Measurements from ENCODE around the gene SLC7A10.
"Not testable (repeated sequence)": the region's sequence is repeated elsewhere in the genome, so short reads cannot be mapped to it uniquely, and the experiment has no call there.

SLC7A10 gene

DNA sequence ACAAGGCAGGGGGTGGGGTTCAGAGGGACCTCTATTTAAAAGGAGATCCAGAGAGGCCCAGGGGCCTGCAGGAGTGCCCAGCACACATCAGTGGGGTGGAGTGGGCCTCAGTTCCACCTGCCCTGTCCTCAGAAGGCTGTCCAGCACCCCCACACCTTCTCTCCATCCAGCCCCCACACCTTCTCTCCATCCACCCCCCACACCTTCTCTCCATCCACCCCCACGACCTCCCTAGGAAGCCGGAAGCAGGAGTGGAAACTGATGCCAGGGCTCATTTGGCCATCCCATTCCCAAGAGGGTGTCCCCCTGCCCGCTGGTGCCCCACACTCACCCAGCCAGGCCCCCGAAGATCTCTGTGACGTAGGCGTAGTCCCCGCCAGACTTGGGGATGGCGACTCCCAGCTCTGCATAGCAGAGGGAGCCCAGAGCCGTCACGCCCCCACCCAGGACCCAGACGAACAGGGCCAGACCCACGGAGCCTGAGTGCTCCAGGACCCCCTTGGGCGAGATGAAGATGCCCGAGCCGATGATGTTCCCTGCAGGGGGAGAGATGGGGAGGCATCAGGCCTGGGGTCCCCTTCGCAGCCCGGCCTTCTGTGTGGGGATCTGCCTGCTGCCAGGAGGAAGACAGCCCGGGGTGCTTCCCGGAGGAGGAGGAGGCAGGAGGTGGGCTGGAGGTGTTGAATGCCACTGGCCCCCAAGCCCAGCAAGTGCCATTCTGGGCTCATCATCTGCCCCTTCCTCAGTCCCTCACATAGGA, 10.0 kb downstream of the SLC7A10 start:
- DNase-seq: no peak

GRCh38 chr19:33214596-33214995, 11.1 kb downstream of the SLC7A10 start:
- no peak for DNase-seq

DNA sequence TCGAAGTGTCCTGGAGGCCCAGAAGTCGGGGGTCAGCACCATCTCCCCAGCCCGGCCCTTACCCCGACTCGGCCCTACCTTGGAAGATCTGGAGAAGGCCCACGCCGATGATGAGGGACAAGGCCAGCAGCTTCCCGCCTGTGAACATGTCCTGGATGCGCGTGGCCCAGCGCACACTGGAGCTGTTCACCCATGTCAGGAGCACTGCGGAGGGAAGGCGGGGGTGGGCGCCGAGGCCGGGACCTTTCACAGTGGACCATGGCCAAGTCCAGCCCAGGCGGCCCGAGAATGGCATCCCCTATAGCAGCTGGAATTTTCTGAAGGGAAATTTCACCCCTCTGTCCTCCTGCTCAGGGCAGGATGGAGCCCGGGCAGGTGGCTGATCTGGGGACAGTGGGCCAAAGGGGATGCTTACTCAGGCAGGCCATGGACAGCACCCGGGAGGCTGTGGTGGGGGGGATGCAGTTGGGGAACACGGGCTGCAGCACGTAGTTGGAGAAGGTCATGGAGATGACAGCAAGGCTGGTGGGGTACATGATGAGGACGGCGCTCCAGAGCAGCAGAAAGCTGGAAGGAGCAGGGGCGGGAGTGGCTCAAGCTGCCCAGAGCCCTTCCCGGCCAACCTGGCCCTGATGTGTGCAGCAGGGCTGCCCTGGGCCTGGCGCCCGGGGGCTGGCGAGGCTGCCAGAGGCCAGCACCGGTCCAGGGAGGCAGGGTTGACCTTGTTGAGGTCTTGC, 13.0 kb downstream of the SLC7A10 start:
- no peak for DNase-seq

DNA sequence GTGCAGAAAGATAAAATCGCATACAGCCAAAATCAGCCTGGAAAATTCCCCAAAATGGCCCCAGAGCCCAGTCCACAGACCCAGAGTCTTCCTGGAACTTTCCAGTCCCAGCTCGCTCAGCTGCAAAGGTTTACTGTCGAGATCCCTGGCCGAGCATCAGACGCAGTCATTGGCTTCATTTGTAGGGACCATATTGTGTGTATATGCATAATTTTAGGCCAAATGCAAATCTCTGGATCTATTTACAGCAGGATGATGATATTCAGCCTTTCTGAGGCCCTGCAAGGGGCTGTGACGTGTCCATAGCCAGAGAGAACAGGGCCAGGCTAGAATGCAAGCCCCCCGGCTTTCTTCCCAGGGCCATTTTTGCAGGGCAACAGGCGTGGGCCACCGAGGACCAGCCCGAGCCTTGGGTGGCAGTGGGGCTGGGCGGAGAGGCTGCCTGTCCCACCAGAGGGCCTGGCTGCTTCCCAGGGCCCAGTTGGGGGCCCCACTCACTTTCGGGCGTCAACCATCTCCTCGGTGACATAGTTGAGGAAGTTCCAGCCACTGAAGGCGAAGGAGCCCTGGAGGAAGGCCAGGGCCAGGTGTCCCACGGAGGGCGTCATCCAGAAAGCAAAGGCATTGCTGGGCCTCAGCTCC, 13.7 kb downstream of the SLC7A10 start:
- no peak for DNase-seq

DNA sequence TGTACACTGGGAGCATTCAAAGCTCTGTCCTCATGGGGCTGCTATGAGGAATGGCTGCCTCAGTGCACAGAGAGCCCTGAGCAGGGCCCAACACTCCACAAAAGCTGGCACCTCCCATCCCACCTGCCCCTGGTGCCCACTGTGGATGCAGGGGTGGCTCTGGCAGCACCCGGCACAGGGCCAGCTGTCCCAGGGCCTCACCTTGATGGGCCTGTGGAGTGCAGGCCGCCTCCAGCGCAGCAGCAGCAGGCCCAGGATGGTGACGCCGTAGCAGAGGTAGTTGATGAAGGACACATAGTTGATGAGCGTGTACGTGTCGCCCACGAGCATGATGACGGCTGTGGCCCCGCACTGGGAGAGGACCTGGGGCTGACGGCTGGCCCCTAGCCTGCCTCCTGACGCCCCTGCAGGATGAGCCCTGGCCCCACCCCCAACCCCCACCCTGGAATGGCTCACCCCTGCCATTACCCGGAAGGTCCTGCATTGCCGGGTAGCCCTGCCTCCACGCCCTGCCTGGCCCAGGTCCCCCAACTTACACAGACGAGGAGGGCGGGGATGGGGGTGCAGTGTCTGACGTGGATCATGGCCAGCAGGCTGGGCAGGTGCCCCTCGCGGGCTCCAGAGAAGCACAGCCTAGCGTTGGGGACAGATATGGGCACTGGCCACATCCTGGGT, 15.2 kb downstream of the SLC7A10 start:
- no peak for DNase-seq

DNA sequence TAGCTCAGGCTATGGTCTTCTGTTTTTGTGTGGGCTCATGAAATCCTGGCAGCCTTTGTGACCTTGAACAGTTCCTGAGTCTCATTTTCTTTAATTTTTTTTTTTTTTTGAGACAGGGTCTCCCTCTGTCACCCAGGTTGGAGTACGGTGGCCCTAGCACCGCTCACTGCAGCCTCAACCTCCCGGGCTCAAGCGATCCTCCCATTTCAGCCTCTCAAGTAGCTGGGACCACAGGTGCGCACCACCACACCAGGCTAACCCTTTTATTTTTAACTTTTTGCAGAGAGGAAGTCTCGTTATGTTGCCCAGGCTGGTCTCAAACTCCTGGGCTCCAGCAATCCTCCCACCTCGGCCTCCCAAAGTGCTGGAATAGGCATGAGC, 15.8 kb downstream of the SLC7A10 start:
- not testable (repeated sequence) for DNase-seq

DNA sequence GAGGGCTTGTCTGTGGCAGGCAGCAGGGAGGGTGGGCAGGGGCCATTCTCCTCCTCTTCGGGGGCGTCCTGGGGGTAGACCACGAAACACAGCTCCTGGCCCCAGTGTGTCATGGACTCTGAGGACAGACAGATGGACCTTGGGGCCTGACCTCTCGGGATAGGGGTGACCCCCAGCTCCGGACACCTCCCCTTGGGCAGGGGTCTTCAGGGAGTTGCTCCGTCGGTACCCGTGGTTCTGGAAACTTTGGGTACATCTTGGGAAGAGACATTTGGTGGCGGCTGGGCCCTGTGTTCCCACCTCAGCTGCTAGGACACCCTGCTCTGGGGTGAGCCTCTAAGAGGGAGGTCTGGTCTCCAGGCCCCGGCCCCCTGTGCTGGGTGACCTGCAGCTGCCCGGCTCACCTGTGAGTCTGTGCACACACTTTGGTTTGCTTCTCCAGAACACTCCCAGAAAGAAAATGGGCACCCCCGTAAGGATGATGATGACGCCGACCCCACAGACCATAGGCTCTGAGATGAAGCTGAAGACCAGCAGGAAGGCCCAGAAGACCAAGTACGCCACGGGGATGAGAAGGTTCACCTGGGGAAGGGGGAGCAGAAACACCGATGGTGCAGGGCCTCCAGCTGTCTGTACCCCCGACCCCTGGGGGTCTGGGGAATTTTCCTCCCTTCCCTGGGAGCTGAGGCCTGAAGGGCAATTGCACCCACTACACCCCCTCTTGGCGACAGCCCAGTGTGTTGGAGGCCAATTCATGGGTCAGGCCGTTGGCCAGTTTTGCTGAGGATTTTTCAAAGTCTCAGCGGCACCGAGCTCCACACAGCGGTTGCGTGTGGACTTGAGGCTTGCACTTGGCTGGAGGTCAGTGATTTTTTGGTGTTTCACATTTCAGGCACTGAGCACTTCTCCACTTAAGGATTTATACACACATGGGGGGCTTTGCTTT, 16.5 kb downstream of the SLC7A10 start:
- no peak for DNase-seq

DNA sequence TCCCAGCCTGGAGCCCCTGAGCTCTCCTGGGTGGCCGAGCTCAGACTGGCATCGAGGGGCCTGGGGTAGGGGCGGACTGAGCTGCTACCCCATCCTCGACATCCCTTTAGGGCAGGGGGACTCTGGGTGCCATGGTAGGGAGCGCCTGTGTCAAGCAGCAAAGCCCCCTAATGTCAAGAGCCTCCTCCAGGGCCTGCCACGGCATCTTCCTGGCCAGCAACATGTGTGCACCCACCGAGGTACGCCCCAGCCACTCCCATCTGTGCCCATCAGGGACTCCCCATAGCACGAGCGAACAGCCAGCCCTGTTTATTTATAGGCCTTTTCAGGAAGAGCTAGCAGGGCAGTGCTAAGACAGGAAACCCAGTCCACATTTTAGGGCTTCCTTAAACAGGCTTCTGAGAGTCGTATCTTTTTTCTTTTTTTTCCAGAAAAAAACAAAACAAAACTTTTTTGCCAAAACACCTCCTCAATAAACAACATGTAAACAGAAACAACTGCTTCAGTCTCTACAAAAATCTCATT, 17.2 kb downstream of the SLC7A10 start:
- DNase-seq: no peak

DNA sequence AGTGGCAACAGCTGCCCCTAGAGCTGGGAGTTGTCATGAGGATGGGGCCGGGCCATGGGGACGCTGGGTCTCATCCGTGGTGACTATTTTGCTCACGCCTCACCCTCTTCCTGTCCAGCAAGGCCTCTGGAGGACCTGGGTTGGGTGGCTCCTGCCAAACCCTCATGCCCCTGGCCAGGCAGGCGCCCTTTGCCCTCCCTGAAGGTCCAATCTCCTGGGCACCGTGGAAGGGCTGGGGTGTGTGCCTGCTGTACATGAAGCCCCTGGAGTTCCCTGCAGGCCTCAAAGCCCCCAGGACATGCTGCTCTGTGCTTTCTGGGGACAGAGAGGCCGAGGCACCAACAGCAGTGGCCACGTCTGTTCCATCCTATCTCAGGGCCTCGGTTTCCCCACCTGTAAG, 17.7 kb downstream of the SLC7A10 start:
- DNase-seq: no peak

GRCh38 chr19:33207040-33207620, 18.5 kb downstream of the SLC7A10 start:
- no peak for DNase-seq

DNA sequence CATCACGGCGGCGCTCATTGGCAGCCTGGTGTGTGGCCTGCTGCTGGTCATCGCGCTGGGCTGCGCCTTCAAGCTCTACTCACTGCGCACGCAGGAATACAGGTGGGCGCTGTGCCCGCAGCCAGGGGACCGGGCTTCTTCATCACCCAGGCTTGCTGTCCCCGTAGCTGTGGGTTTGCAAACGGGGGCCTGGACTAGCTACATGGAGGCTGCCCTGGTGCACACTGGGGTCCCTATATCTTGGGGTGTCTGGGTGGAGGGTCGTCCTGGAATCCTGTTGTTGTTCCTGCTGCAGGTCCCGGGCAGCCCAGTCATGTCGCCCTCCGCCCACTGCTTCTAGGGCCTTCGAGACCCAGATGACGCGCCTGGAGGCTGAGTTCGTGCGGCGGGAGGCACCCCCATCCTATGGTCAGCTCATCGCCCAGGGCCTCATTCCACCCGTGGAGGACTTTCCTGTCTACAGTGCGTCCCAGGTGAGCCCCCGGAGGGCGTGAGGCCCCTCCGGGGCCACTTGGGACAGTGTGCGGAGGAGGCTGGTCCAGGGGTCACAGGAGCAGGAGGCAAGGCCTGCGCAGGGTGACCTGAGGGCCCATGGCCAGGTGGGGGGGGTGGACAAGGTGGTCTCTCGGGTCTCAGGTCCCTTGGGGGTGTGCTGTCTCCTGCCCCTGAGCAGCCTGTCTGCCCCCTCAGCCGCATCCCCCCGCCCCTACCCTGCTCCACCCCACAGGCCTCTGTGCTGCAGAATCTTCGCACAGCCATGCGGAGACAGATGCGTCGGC, 19.2 kb downstream of the SLC7A10 start:
- DNase-seq: no peak

DNA sequence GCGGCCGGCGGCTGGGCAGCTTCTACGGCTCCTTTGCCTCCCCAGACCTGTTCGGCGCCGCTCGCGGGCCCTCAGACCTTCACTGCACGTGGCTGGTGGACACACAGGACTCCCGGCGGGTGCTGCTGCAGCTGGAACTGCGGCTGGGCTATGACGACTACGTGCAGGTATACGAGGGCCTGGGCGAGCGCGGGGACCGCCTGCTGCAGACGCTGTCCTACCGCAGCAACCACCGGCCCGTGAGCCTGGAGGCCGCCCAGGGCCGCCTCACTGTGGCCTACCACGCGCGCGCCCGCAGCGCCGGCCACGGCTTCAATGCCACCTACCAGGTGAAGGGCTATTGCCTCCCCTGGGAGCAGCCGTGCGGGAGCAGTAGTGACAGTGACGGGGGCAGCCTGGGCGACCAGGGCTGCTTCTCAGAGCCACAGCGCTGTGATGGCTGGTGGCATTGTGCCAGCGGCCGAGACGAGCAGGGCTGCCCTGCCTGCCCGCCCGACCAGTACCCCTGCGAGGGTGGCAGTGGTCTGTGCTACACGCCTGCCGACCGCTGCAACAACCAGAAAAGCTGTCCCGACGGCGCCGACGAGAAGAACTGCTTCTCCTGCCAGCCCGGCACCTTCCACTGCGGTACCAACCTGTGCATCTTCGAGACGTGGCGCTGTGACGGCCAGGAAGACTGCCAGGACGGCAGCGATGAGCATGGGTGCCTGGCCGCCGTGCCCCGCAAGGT, 20.0 kb downstream of the SLC7A10 start:
- DNase-seq: no peak

- DNase-seq: no peak
Measured at GRCh38 chr19:33205110-33205509, 20.5 kb downstream of the SLC7A10 start.

DNA sequence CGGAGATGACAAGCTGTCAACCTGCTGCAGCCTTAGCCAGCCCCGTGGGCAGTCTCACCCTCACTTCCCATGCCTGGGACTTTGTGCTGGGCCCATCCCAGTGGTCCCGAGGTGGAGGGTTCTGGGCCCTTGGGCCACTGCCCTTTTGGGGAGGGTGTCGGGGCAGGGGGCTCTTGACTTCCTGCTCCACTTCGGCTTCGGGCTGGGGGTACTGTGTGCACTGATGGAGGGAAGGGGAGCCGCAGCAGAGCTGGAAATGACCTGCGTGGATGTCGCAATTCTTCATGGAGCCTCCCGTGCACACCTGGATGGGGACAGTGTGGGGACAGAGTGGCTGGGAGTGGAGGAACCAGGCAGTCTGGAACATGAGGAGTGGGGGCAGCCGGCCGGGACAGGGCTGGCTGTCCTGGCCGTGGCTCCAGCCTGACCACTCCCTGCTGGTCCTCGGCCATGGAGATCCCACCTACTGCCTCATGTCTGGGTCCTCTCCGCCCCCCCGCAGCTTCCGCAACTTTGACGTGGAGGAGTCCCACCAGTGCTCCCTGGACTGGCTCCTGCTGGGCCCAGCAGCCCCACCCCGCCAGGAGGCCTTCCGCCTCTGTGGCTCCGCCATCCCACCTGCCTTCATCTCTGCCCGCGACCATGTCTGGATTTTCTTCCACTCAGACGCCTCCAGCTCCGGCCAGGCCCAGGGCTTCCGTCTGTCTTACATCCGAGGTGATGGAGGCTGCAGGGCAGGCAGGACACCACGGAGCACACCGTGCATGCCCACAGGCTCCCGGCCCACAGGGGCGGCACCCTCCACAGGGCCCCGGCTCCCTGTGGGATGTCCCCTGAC, 21.3 kb downstream of the SLC7A10 start:
- no peak for DNase-seq

DNA sequence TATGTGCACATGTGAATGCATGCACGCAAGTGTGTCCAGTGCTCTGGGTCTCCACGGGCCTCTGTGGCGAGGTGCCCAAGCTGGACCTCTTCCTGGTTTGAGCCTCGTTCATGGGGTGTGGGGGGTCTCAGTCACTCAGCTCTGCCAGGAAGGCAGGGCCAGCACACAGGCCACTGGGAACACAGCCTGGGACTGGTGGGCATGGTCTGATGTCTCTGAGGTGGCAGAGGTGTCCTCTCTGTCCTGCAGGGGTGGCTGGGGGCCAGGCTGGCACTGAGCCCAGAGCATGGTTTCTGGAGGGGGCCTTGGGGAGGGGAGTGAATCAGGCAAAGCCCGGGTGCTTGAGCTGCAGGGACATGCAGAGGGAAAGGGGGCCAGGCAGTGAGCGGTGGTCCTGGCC, 22.1 kb downstream of the SLC7A10 start:
- DNase-seq: no peak

GRCh38 chr19:33202546-33203507, 22.8 kb downstream of the SLC7A10 start:
- DNase-seq: no peak

- DNase-seq: no peak
Measured at GRCh38 chr19:33201886-33202545, 23.6 kb downstream of the SLC7A10 start.
